ENCODE results near the gene CIBAR2. TPM values are rescaled to one million over a fixed set of nuclear protein-coding genes. Genes with fewer than 3 reads are reported as not detected.

CIBAR2 gene
- total RNA-seq, 1 experiment from 2014 or later = not detected

DNA sequence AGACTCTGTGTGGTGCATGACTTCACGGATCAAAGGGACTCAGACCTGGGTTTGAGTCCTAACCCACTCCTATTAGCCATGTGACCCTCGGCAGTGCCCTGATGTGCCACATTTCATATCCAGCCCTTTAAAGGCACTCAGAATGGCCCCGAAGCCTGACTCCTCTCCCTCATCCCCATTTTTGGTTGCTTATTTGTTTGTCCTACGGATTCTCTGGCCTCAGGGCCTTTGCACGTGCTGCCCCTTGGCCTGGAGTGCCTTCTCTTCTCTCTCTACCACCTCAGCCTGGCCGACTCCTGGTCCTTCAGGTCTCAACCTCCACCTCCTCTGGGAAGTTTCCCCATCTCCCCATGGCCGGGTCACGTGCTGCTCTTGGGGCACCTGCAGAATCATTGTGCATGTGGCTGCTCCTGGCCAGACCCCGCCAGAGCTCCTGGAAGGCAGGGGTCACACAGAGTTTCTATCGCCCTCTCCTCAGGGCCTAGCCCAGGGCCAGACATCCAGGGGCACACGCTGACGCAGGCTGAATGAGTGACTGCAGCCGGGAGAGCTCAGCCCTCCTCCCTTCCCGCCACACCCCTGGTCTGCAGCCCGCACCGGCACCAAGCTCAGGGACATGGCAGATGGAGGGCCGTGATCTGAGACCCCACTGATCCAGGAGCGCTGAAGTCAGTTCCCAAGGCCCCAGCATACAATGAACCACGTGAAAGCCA lies 22.0 kb upstream of the CIBAR2 start:
- Histone ChIP-seq H3K4me1 (ENCODE audit: insufficient read depth, low read length) (no peaks in the 10 kb centered on the region; the same call in 1 of the 2 replicates), H3K4me2 (ENCODE audit: insufficient read depth, insufficient read length, low read length) (no peak overlapping the region), H3K14ac (ENCODE audit: insufficient read depth, low read length) (no peak overlapping the region), H3K23ac (ENCODE audit: insufficient read length, low read depth, low read length) (no peak overlapping the region), H4K8ac (replicated peaks; ENCODE audit: insufficient read length, low read depth, low read length) (no peak overlapping the region), H4K20me1 (ENCODE audit: control insufficient read depth, insufficient read depth, insufficient read length) (no peaks in the 10 kb centered on the region), H3K9me3 (ENCODE audit: control insufficient read depth, low read depth, low read length) (no peaks in the 10 kb centered on the region), H3K27me3 (ENCODE audit: insufficient read depth, low read length) (no peaks in the 10 kb centered on the region), H3T11ph (ENCODE audit: low read length) (no peak overlapping the region), H3K56ac (ENCODE audit: insufficient read length, low read depth, low read length) (no peak overlapping the region), H3K23me2 (ENCODE audit: insufficient read length, low read depth, low read length, poor library complexity, severe bottlenecking) (no peaks in the 10 kb centered on the region), H2AFZ (ENCODE audit: low read length) (no peak overlapping the region), H3K27ac (ENCODE audit: insufficient read length, low read depth, low read length) (no peak overlapping the region), H2BK15ac (ENCODE audit: low read depth, low read length) (no peak overlapping the region), H3K79me1 (ENCODE audit: insufficient read depth, low read depth, low read length, poor library complexity, severe bottlenecking) (no peaks in the 10 kb centered on the region), H3K18ac (ENCODE audit: insufficient read length, low read depth, low read length) (no peak overlapping the region), H4K91ac (ENCODE audit: insufficient read length, low read depth, low read length) (no peak overlapping the region), H3K9ac (ENCODE audit: extremely low read depth, insufficient read length, low read length) (no peak overlapping the region), H2BK20ac (ENCODE audit: low read depth, low read length, poor library complexity, severe bottlenecking) (no peak overlapping the region), H3K79me2 (ENCODE audit: insufficient read depth, low read length) (no peaks in the 10 kb centered on the region), H3K4ac (ENCODE audit: low read depth, low read length) (no peak overlapping the region), H4K5ac (ENCODE audit: insufficient read length, low read depth, low read length) (no peak overlapping the region), H2AK5ac (ENCODE audit: insufficient read length, low read length) (no peak overlapping the region), H2BK5ac (ENCODE audit: insufficient read length, low read length) (no peak overlapping the region), H2BK120ac (ENCODE audit: low read depth, low read length, poor library complexity, severe bottlenecking) (no peak overlapping the region), H2BK12ac (ENCODE audit: insufficient read length, low read depth, low read length) (no peak overlapping the region)
- Mint-ChIP-seq H3K4me3 (no peak overlapping the region), H3K4me1 (peaks cover 12 to 28% of the 10 kb centered on the region in 2 experiments), H3K27me3 (ENCODE audit: low read depth) (peaks cover 17% of the 10 kb centered on the region), H3K36me3 (ENCODE audit: insufficient read depth in 1 of 3, low read depth in 3 of 3) (no peaks in the 10 kb centered on the region), H3K27ac (no peak overlapping the region; a peak in 1 of 7 replicates), H3K9me3 (peaks cover 0 to 3% of the 10 kb centered on the region in 2 experiments; a peak in 2 of 5 replicates)
- TF ChIP-seq, protein P1, sequence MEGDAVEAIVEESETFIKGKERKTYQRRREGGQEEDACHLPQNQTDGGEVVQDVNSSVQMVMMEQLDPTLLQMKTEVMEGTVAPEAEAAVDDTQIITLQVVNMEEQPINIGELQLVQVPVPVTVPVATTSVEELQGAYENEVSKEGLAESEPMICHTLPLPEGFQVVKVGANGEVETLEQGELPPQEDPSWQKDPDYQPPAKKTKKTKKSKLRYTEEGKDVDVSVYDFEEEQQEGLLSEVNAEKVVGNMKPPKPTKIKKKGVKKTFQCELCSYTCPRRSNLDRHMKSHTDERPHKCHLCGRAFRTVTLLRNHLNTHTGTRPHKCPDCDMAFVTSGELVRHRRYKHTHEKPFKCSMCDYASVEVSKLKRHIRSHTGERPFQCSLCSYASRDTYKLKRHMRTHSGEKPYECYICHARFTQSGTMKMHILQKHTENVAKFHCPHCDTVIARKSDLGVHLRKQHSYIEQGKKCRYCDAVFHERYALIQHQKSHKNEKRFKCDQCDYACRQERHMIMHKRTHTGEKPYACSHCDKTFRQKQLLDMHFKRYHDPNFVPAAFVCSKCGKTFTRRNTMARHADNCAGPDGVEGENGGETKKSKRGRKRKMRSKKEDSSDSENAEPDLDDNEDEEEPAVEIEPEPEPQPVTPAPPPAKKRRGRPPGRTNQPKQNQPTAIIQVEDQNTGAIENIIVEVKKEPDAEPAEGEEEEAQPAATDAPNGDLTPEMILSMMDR (conservative IDR thresholded peaks at IDR 0.05) = no peak
- no peak for DNase-seq
- WGBS (ENCODE audit: extremely low coverage, insufficient read length, low lambda C conversion rate) = no CpG with 5 or more reads among the region's 19 CpGs

All from H9 (cell line).